Measurements from ENCODE around the gene GRIK4. TPM values are rescaled to one million over a fixed set of nuclear protein-coding genes. Genes with fewer than 3 reads are reported as not detected.
"Not testable (repeated sequence)": the region's sequence is repeated elsewhere in the genome, so short reads cannot be mapped to it uniquely, and the experiment has no call there.

GRIK4 gene
- total RNA-seq, 4 donors from 2014 or later = 0.09 TPM; not detected in 3

GRCh38 chr11:121023848-121024751 is 512.6 kb downstream of the GRIK4 start, which contains the start of gene TBCEL:
TBCEL (plus strand) TSS chr11:121024102; CDS start chr11:121045691, 21,589 bp downstream.
- DNase-seq (ENCODE audit: low spot score) (peak; percentile 65), ATAC-seq (ENCODE audit: low FRiP score) (peak; percentile 92)
- no peak for TF ChIP-seq CTCF (IDR thresholded peaks at IDR 0.05)

- TF ChIP-seq CTCF (IDR thresholded peaks at IDR 0.05) = no peak
- DNase-seq (ENCODE audit: low spot score) (no peak), ATAC-seq (ENCODE audit: low FRiP score) (no peak)
These were observed 513.4 kb downstream of the GRIK4 start for GRCh38 chr11:121024989-121025388.

DNA sequence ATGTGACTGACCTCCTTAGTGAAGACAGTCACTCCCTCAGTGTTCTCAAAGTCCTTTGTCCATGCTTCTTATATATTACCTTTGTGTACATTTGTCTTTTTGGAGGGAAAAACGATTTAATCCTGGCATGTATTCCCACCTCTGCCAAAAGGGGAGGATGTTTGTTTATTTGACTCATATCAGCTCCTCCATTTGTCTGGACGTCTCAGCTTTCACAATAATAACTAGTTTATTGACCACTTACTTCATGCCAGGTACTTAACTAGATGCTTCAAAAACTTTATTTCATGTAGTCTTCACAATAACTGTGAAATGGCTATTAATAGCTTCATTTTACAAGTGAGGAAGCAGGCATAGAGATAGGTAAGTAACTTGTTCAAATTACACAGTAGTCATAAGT is 517.6 kb downstream of the GRIK4 start:
- DNase-seq (ENCODE audit: low spot score) = no peak
- TF ChIP-seq CTCF (IDR thresholded peaks at IDR 0.05) = no peak
- ATAC-seq (ENCODE audit: low FRiP score) = no peak

GRCh38 chr11:121029813-121030445 is 518.4 kb downstream of the GRIK4 start:
- TF ChIP-seq CTCF (IDR thresholded peaks at IDR 0.05) = no peak
- DNase-seq (ENCODE audit: low spot score) (no peak), ATAC-seq (ENCODE audit: low FRiP score) (no peak)

DNA sequence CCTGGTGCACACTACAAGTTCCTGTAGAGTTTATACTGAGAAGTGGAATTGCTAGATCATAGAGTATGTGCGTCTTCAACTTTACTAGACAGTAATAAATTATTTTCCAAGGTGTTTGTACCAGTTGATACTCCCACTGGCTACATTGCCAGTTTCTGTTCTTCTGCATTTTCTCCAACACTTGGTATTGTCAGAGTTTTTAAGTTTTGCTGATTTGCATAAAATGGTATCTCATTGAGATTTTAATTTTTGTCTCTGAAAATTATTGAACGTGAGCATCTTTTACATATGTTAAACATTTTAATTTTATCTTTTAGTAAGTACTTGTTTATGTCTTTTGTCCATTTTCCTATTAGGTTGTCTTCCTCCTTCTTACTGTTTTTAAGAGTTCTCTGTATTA is 519.6 kb downstream of the GRIK4 start:
- no peak for ATAC-seq (ENCODE audit: low FRiP score)
- no peak for DNase-seq (ENCODE audit: low spot score)
- TF ChIP-seq CTCF (IDR thresholded peaks at IDR 0.05) = no peak

DNA sequence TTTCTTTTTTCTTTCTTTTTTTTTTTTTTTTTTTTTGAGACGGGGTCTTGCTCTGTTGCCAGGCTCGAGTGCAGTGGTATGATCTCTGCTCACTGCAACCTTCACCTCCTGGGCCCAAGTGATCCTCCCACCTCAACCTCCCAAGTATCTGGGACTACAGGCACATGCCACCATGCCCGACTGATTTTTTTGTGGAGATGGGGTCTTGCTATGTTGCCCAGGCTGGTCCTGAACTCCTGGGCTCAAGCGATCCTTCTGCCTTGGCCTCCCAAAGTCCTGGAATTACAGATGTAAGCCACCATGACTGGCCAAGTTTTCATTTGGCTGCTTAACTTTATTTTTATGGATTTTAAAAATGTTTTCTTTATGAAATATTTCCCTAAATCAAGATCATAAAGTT is 520.1 kb downstream of the GRIK4 start:
- not testable (repeated sequence) for ATAC-seq (ENCODE audit: low FRiP score); DNase-seq (ENCODE audit: low spot score)

GRCh38 chr11:121032546-121032945 is 521.0 kb downstream of the GRIK4 start:
- TF ChIP-seq CTCF (IDR thresholded peaks at IDR 0.05) = no peak
- ATAC-seq (ENCODE audit: low FRiP score) (no peak), DNase-seq (ENCODE audit: low spot score) (no peak)

All from omental fat pad (tissue), 4 donors.